K562 (cell line): ENCODE results near the gene CHMP5. TPM values are rescaled to one million over a fixed set of nuclear protein-coding genes. Genes with fewer than 3 reads are reported as not detected.
A peak's percentile ranks its signal among the peaks of the same experiment; 100 is the strongest.

Experiments used
- ATAC-seq: fragments of 200-7000 bp; cut with Tn5 transposase; 3 replicates; pipeline ENCODE4 v1.9.1; 2020; ENCODE audit warnings: moderate library complexity
- BruUV-seq: library from RNA; stranded (reverse); fragments of 400-500 nt; replicated peaks from 2 replicates; lab custom pipeline; 2021; lab: Mats Ljungman, UMichigan
- CTCF ChIA-PET: fragments of 300-600 bp; formaldehyde crosslinking; extraction: SDS; loops from one replicate; lab custom pipeline; 2021; ENCODE audit warnings: low intra/inter-chr PET ratio; lab: Yijun Ruan, JAX
- POLR2A ChIA-PET: fragments of 300-600, 350-650 bp; sonication (Branson Sonifier 250); formaldehyde crosslinking; extraction: SDS; loops from one replicate; lab custom pipeline; 2021; ENCODE audit warnings: antibody characterized with exemption, inconsistent platforms; lab: Yijun Ruan, JAX
- DNase-seq, 4 experiments: peaks; one replicate each; pipeline versions ENCODE4 v3.0.0 to v3.0.0-alpha.2; 2011 to 2018; ENCODE audit warnings: low spot score in 3 of 4, mixed read lengths in 3 of 4; ENCODE audit errors: extremely low read depth in 1 of 4
- FAIRE-seq: peaks from 2 replicates; lab custom pipeline; 2011; peaks lifted over from hg19 to GRCh38; lab: Jason Lieb, UNC
- H2AFZ ChIP-seq: 2 replicates; pipeline ENCODE4 v1.6.0; 2011; ENCODE audit warnings: low read depth, low read length, control low read depth, inconsistent platforms
- H3K27ac ChIP-seq: fragments of 200-600 bp; 3 replicates; pipeline ENCODE4 v1.8.0; 2011; ENCODE audit warnings: low read depth, mild to moderate bottlenecking, control low read depth, inconsistent platforms, low read length, moderate library complexity, mixed read lengths; ENCODE audit errors: extremely low read depth
- H3K27me3 ChIP-seq, 2 experiments: fragments of 300-600 bp in 1 of 2; 2 replicates in 1 of 2; 3 replicates in 1 of 2; pipeline versions ENCODE4 v1.6.0 to v1.8.0; 2011; ENCODE audit warnings: inconsistent platforms in 2 of 2, low read length in 2 of 2, mild to moderate bottlenecking in 1 of 2, mixed read lengths in 1 of 2, moderate library complexity in 1 of 2; ENCODE audit not compliant: control insufficient read depth in 2 of 2, insufficient read depth in 2 of 2
- H3K36me3 ChIP-seq: fragments of 300-600 bp; 3 replicates; pipeline ENCODE4 v1.8.0; 2011; ENCODE audit warnings: mild to moderate bottlenecking, low read length, inconsistent platforms; ENCODE audit not compliant: control insufficient read depth, insufficient read depth
- H3K4me1 ChIP-seq, 2 experiments: fragments of 200-600 bp in 1 of 2; replicated peaks in 1 of 2; 2 replicates in 1 of 2; 3 replicates in 1 of 2; pipeline versions ENCODE4 v1.5.1 to v1.8.0; 2011; ENCODE audit warnings: inconsistent platforms in 2 of 2, low read length in 2 of 2, mild to moderate bottlenecking in 1 of 2, mixed read lengths in 1 of 2, moderate library complexity in 1 of 2; ENCODE audit not compliant: control insufficient read depth in 2 of 2, insufficient read depth in 2 of 2
- H3K4me2 ChIP-seq: 2 replicates; pipeline ENCODE4 v1.6.1; 2011; ENCODE audit warnings: low read length, control low read depth, inconsistent platforms, mixed read lengths; ENCODE audit not compliant: insufficient read depth
- H3K4me3 ChIP-seq: fragments of 200-600 bp; sonication (generic), shearing (Covaris generic); 2 replicates; pipeline ENCODE4 v1.5.1; 2016; ENCODE audit warnings: control low read depth, inconsistent platforms
- H3K79me2 ChIP-seq: fragments of 200-600 bp; 3 replicates; pipeline ENCODE4 v1.8.0; 2011; ENCODE audit warnings: low read length, inconsistent platforms; ENCODE audit not compliant: control insufficient read depth, insufficient read depth
- H3K9ac ChIP-seq, 2 experiments: 2 replicates each; pipeline versions ENCODE4 v1.6.0 to v1.6.1; 2011; ENCODE audit warnings: low read depth in 2 of 2, low read length in 2 of 2, control low read depth in 1 of 2, inconsistent platforms in 1 of 2, mild to moderate bottlenecking in 1 of 2, mixed read lengths in 1 of 2; ENCODE audit not compliant: insufficient read depth in 1 of 2
- H3K9me1 ChIP-seq: one replicate; pipeline ENCODE4 v1.6.0; 2011; ENCODE audit warnings: inconsistent platforms, mild to moderate bottlenecking, low read length, moderate library complexity; ENCODE audit not compliant: control insufficient read depth, insufficient read depth
- H3K9me3 ChIP-seq: replicated peaks from 2 replicates; pipeline ENCODE4 v1.5.1; 2011; ENCODE audit warnings: low read depth, low read length, inconsistent platforms; ENCODE audit not compliant: control insufficient read depth, insufficient read depth
- H4K20me1 ChIP-seq: replicated peaks from 2 replicates; pipeline ENCODE4 v1.6.1; 2011; ENCODE audit warnings: low read length, inconsistent platforms, mixed read lengths; ENCODE audit not compliant: control insufficient read depth, insufficient read depth
- CTCF ChIP-seq, 3 experiments: IDR thresholded peaks in 2 of 3; conservative IDR thresholded peaks in 1 of 3; 2 replicates each; pipeline ENCODE4 v1.5.1; 2011 to 2012; ENCODE audit warnings: low read length in 3 of 3, mild to moderate bottlenecking in 3 of 3, control low read depth in 2 of 3, improper control_type of control experiment in 1 of 3, inconsistent platforms in 1 of 3, low read depth in 1 of 3, mixed read lengths in 1 of 3, moderate library complexity in 1 of 3; ENCODE audit not compliant: insufficient read depth in 2 of 3
- NFIX ChIP-seq: fragments of 250-450 bp; sonication (Bioruptor Pico); IDR thresholded peaks from 2 replicates; pipeline ENCODE4 v1.4.0; 2020; ENCODE audit warnings: low read depth, mild to moderate bottlenecking, moderate library complexity
- RAD21 ChIP-seq, 2 experiments: fragments of 250-450 bp in 1 of 2; fragments of 450-650 bp in 1 of 2; sonication (Bioruptor Pico) in 1 of 2; formaldehyde crosslinking in 1 of 2; IDR thresholded peaks in 1 of 2; conservative IDR thresholded peaks in 1 of 2; 2 replicates each; pipeline versions ENCODE4 v1.4.0 to v1.8.0; 2020 to 2022; ENCODE audit warnings: mild to moderate bottlenecking in 2 of 2, moderate library complexity in 1 of 2
- RAD51 ChIP-seq: fragments of 450-650 bp; IDR thresholded peaks from 2 replicates; pipeline ENCODE4 v1.7.1; 2016; ENCODE audit warnings: low read depth, mild to moderate bottlenecking, borderline replicate concordance
- REST ChIP-seq, 2 experiments: fragments of 450-650 bp; formaldehyde crosslinking in 1 of 2; IDR thresholded peaks; 2 replicates each; pipeline versions ENCODE4 v1.4.0 to v1.6.1; 2014 to 2020; ENCODE audit warnings: mild to moderate bottlenecking in 2 of 2, borderline replicate concordance in 1 of 2, low read depth in 1 of 2
- RFX1 ChIP-seq: fragments of 450-650 bp; IDR thresholded peaks from 2 replicates; pipeline ENCODE4 v1.6.1; 2016; ENCODE audit warnings: mild to moderate bottlenecking, moderate library complexity
- STAG1 ChIP-seq: sonication (generic); formaldehyde crosslinking; IDR thresholded peaks from 2 replicates; pipeline ENCODE4 v1.5.0; 2020; ENCODE audit warnings: missing genetic modification reagents, borderline replicate concordance
- USF2 ChIP-seq: sonication (generic); formaldehyde crosslinking; IDR thresholded peaks from 2 replicates; pipeline ENCODE4 v1.5.0; 2020; ENCODE audit warnings: missing genetic modification reagents
- WGBS: fragments of 100-300 bp; shearing (Covaris generic); methylation state at CpG from one replicate; pipeline ENCODE4 v1.1.6; 2016; ENCODE audit warnings: low coverage, mixed read lengths; ENCODE audit not compliant: insufficient coverage; ENCODE audit errors: missing lambda C conversion rate; 5-methylcytosine and 5-hydroxymethylcytosine counted together
- in situ Hi-C: fragments of 300-500 bp; cut with MboI; formaldehyde crosslinking; loops from 4 replicates; pipeline ENCODE4 v1.15.0; 2018; ENCODE audit warnings: inconsistent platforms, mixed read lengths
- intact Hi-C: fragments of 100-400 bp; cut with micrococcal nuclease; formaldehyde crosslinking; loops from 2 replicates; pipeline ENCODE4 v1.14.2; 2022
- polyA plus RNA-seq, 8 experiments: library from polyadenylated mRNA; depleted of rRNA in 4 of 8; stranded (reverse) in 5 of 8; unstranded in 3 of 8; fragments of >200 nt; fragmentation: Nextera tagmentation in 2 of 8; fragmentation: Illumina TruSeq in 1 of 8; extraction: Ambion mirVana in 2 of 8; extraction: Trizol in 1 of 8; gene quantifications; 2 replicates each; pipeline versions ENCODE4 v1.2.1 to v1.2.3, GENCODE V29; 2011 to 2014; ENCODE audit warnings: inconsistent platforms in 1 of 8, missing spikeins in 1 of 8
- total RNA-seq, 7 experiments: library from RNA; depleted of rRNA in 6 of 7; stranded (reverse); fragments of >200 nt in 6 of 7; fragmentation: Illumina TruSeq in 2 of 7; extraction: Trizol in 2 of 7; gene quantifications; 2 replicates each; pipeline versions ENCODE4 v1.2.1 to v1.2.3, GENCODE V29; 2011 to 2021; ENCODE audit warnings: low replicate concordance in 1 of 7

The CHMP5 gene
- total and polyA plus RNA-seq, 9 of the 15 experiments (the other 6 are each of a cell fraction or from before 2014, with no cell fraction given): 36.0 to 105 (median 54.9) TPM

GRCh38 chr9:33229359-33230114 lies 35.3 kb upstream of the CHMP5 start:
- Histone ChIP-seq H4K20me1 (no peaks in the 10 kb centered on the region), H3K9ac (no peak overlapping the region), H3K27me3 (no peaks in the 10 kb centered on the region), H3K4me1 (peaks cover 0 to 4% of the 10 kb centered on the region in 2 experiments; a peak in 2 of 5 replicates), H3K9me3 (no peaks in the 10 kb centered on the region), H3K4me2 (no peak overlapping the region), H3K27ac (no peak overlapping the region), H3K9me1 (no peaks in the 10 kb centered on the region), H3K36me3 (no peaks in the 10 kb centered on the region), H3K4me3 (no peak overlapping the region), H3K79me2 (no peaks in the 10 kb centered on the region), H2AFZ (no peak overlapping the region)
- ChIA-PET POLR2A (no interaction called here), CTCF (interaction anchor here (1.7 to 1.9 kb wide), 2 partner anchors 185 to 493 kb away, joined by 5 to 6 read pairs; no protein-coding TSS in a partner anchor)
- intact Hi-C loops (loop anchor here (10.0 kb wide), 1 partner anchor 235 kb away; no protein-coding TSS in a partner anchor), in situ Hi-C loops (loop anchor here (5.0 to 25.0 kb wide), 4 partner anchors 125 to 842 kb away; partner anchors contain the start of genes ACO1, NDUFB6, SMIM27 and TOPORS)
- ATAC-seq: peak; percentile 59
- DNase-seq: no peak
- 17% methylated on average over 9 of the region's 9 CpGs for WGBS
- no peak for FAIRE-seq
- BruUV-seq: no TSS peak
- TF ChIP-seq NFIX (no peak), RFX1 (0 out of 2 replicates have a peak, but pooled peaks have one; percentile 14), STAG1 (CRISPR knock-in tag) (peak; percentile 48; the same call in 1 of the 2 replicates), REST (IDR thresholded peaks at IDR 0.05; ENCODE audit: borderline replicate concordance) (peak; percentile 55; the same call in 1 of the 2 replicates), REST (CRISPR knock-in tag; IDR thresholded peaks at IDR 0.05; ENCODE audit: low read depth) (no peak), USF2 (peak; percentile 33), RAD51 (peak; percentile 34; the same call in 1 of the 2 replicates), CTCF (IDR thresholded peaks at IDR 0.05 in 2 of 3, conservative IDR thresholded peaks at IDR 0.05 in 1 of 3; ENCODE audit: insufficient read depth in 2 of 3, low read depth in 1 of 3, low read length in 3 of 3) (peak; percentile 35 to 51 (median 48)), RAD21 (CRISPR knock-in tag; conservative IDR thresholded peaks at IDR 0.05 in 1 of 2, IDR thresholded peaks at IDR 0.05 in 1 of 2) (peak; percentile 35 to 62)
